ENCODE results near the gene DCAF15.
"Not testable (repeated sequence)": the region's sequence is repeated elsewhere in the genome, so short reads cannot be mapped to it uniquely, and the experiment has no call there.

DCAF15 gene, protein sequence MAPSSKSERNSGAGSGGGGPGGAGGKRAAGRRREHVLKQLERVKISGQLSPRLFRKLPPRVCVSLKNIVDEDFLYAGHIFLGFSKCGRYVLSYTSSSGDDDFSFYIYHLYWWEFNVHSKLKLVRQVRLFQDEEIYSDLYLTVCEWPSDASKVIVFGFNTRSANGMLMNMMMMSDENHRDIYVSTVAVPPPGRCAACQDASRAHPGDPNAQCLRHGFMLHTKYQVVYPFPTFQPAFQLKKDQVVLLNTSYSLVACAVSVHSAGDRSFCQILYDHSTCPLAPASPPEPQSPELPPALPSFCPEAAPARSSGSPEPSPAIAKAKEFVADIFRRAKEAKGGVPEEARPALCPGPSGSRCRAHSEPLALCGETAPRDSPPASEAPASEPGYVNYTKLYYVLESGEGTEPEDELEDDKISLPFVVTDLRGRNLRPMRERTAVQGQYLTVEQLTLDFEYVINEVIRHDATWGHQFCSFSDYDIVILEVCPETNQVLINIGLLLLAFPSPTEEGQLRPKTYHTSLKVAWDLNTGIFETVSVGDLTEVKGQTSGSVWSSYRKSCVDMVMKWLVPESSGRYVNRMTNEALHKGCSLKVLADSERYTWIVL

DNA sequence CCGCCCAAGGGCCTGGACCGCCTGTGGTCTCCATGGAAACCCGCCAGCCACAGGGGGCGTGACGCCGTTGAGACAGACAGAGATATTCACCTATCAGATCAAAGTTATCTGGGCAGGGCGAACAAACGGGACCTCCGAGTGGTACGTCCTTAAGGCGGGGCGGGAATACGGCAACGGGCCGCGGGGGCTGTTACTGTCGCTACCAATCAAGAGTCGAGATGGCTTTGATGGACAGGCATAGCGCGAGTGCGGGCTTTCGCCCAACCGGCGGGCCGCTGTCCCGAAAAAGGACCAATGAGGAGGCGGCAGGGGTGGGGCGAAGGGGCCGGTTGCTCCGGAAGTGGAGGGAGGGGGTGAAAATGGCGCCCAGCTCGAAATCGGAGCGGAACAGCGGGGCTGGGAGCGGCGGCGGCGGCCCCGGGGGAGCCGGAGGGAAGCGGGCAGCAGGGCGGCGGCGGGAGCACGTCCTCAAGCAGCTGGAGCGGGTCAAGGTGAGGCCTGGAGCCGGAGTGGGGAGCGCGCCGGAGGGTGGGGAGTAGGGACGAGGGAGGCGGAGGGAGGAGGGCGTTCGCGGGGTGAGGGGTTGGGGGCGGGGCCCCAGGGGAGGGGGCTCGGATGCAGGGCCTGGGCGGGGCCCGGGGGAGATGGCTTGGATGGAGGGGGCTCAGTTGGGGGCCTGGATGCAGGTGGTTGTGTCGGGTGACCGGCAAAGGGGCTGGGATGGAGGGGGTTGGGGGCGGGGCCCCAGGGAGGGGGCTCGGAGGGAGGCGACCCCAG lies at the start of gene DCAF15:
Gene DCAF15 (plus strand): TSS at position 356 of the 777 bp plus-strand sequence. CDS start 4 bp downstream, at position 360.
- peak; percentile 100 for DNase-seq (ENCODE audit: low spot score)

DNA sequence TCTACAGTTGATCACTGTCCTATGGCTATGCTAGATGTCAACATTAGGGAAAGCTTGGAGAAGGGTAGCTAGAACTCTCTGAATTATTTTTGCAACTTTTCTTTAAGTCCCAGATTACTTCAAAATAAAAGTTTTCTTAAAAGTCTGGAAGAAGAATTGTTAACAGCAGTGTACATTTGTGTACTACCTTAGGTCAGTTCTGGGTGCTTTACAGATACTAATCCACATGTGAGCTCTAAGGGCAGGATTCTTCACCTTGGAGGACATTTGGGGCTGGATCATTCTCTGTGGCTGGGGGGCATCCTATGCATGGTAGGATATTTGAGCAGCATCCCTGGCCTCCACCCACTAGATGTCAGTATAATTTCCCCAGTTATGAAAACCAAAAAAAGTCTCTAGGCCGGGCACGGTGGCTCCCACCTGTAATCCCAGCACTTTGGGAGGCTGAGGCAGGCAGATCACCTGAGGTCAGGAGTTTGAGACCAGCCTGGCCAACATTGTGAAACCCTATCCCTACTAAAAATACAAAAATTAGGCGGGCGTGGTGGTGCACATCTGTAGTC lies 49.2 kb upstream of the DCAF15 start:
- DNase-seq (ENCODE audit: low spot score) = no peak

DNA sequence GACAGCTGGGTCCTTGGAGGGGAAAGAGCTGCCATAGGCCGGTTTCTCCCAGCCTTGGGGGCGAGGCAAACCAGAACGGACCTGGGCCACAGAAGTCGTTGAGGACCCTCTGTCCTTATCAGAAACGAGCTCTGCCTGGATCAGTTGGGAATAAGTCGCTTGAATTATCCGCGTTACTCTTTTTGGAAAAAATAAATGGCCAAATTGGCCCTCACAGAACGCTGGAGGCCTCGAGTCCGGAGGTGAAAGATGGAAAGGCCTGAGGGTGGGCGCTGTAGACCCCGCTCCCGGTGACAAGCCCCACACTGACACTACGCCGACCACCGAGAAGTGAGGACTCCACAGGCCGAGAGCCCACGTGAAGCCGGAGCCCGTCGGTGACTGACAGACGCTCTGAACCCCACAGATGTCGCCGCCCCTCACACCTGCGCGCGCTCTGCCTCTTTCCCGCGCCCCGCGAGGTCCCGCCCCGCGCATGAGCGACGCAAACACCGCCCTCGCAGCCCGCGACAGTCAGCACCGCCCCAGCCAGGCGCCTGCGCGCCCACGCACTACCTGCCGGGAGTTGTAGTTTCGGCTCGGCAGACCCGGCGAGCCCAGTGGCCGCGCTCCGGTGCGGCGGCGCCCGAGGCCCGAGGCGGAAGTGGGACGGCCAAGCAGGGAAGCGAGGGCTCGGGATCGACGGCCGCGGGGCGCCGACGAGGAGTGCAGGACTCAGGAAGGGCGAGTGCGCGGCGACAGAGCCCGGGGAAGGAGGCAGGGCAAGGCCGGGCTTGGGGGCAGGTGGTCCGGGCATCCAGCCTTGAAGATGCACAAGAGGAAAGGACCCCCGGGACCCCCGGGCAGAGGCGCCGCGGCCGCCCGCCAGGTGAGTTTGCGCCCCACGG lies 46.4 kb upstream of the DCAF15 start, which contains the start of the genes BRME1 and CC2D1A:
Gene BRME1 (minus strand): TSS at position 484 of the 887 bp plus-strand sequence. CDS start 1,225 bp downstream, outside the sequence.
Gene CC2D1A (plus strand): TSS at position 568 of the 887 bp plus-strand sequence. CDS start 241 bp downstream, at position 809.
- peak; percentile 88 for DNase-seq (ENCODE audit: low spot score)

DNA sequence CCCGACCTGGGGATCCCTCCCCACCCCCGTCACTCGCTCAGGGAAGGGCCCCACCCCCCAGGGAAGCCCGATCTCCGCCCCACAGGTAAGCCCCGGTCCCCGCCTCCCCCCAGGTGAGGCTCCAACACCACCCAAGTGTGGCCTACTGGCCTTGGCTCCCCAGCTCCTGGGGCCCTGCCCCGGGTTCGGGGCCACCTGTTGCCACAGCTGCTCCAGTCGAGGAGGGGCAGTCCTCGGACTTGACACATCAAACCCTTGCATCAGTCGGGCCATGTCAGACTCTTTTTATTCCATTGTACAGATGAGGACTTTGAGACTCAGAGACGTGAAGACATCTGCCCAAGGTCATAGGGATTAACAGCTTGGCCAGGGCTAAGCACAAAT lies 45.8 kb upstream of the DCAF15 start:
- no peak for DNase-seq (ENCODE audit: low spot score)

DNA sequence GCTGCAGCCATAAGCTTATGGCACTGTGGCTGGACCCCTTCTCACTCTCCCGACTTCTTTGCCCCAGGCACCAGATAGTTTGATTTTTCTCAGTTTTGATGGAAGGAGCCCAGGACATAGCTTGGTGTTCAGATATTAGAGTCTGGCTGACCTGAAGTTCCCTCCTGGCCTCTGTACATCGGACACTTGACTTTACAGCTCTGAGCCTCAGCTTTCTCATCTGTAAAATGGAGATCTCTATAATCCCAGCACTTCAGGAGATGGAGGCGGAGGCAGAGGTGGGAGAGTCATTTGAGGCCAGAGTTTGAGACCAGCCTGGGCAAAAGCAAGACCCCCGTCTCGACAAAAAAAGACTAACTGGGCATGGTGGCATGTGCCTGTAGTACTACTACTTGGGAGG lies 45.4 kb upstream of the DCAF15 start:
- DNase-seq (ENCODE audit: low spot score) = no peak

DNA sequence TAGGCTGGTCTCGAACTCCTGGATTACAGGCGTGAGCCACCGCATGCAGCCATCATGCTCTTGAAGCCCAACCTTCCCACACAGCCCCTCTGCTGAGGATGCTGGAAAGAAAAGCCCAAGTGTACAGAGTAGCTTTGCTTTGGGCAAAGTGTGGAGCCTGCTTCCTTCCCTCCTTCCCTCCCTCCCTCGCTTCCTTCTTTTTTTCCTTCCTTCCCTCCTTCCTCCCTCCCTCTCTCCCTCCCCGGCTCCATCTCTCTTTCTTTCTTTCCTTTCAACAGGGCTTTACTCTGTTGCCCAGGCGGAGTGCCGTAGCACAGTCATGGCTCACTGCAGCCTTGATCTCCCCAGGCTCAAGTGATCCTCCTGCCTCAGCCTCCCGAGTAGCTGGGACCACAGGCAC lies 43.6 kb upstream of the DCAF15 start:
- no peak for DNase-seq (ENCODE audit: low spot score)

DNA sequence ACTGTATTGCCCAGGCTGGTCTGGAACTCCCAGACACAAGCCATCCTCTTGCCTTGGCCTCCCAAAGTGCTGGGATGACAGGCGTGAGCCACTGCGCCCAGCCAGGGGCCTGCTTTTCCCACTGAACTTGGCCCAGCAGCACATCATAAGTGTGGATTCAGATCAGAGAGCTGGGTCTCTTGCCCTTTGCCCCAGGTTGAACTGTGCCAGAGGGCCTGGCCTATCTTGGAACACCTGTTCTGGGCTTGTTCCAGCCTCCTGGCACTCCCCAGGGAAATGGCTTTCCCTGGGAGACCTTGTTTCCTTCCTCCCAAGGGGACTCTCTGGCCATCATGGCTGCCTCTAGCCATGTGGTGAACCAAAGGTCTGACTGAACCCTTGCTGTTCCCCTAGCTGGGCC lies 42.9 kb upstream of the DCAF15 start:
- DNase-seq (ENCODE audit: low spot score) = no peak

DNA sequence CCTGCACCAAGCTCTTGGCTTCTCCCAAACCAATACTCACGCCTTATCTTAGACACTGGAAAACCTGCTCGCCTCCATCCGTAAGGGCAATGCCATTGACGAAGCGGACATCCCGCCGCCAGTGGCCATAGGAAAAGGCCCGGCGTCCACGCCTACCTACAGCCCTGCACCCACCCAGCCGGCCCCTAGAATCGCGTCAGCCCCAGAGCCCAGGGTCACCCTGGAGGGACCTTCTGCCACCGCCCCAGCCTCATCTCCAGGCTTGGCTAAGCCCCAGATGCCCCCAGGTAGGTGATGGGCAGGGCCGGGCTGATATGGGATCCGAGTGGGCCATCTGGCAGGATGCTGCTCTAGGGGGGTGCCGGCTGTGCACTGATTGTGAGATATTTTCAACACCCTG lies 39.0 kb upstream of the DCAF15 start:
- DNase-seq (ENCODE audit: low spot score) = no peak

DNA sequence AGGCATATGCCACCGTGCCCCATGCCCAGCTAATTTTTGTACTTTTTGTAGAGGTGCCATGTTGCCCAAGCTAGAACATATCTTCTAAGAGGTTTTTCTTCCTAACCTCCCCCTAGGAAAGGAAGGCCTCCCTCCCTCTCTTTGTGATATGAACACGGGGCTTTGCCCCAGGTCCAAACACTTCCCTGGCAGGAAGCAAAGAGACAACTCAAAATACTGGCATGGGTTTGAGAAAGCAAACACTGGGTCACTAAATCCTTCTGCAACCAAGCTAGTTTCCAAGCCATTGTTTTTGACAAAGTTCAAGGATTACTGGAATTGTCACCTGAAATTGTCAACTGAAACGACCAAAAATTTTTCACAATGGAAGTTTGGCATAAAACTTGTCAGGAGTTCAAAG lies 37.5 kb upstream of the DCAF15 start:
- no peak for DNase-seq (ENCODE audit: low spot score)

DNA sequence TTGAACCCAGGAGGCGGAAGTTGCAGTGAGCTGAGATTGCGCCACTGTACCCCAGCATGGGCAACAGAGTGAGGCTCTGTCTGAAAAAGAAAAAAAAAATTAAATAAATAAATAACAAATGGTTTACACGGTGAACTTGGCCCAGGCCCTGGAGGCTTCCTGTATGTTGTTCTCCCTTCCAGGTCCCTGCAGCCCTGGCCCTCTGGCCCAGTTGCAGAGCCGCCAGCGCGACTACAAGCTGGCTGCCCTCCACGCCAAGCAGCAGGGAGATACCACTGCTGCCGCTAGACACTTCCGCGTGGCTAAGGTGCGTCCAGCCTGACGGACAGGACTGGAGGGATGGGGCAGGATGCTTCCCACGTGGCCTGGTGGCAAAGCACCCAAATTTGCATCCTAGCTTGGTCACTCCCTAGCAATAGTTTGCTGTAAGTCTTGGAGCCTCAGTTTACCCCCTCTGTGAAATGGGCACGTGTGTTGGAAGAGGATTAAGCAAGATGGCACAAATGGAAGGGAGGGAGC lies 34.4 kb upstream of the DCAF15 start:
- DNase-seq (ENCODE audit: low spot score) = no peak

DNA sequence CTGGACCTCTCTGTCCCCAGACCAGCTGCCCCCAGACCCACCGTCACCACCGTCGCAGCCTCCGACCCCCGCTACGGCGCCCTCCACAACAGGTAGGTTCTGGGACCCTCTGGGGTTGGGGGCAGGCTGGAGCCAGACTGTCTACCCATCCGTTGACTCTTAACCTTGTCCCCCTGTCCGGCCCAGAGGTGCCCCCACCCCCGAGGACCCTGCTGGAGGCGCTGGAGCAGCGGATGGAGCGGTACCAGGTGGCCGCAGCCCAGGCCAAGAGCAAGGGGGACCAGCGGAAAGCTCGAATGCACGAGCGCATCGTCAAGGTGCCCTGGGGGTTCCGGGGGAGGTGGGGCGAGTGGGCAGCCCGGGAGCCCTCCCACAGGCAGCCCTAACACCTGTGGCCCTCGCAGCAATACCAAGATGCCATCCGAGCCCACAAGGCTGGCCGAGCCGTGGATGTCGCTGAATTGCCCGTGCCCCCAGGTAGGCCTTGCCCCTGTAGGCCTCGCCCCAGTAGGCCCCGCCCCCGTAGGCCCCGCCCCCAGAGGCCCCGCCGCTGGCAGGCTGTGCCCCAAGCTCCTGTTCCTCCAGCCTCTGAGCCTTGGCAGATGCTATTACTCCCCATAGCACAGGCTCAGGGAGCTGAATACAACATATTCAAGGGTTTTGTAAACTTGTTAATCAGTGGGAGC lies 33.4 kb upstream of the DCAF15 start:
- DNase-seq (ENCODE audit: low spot score) = no peak

DNA sequence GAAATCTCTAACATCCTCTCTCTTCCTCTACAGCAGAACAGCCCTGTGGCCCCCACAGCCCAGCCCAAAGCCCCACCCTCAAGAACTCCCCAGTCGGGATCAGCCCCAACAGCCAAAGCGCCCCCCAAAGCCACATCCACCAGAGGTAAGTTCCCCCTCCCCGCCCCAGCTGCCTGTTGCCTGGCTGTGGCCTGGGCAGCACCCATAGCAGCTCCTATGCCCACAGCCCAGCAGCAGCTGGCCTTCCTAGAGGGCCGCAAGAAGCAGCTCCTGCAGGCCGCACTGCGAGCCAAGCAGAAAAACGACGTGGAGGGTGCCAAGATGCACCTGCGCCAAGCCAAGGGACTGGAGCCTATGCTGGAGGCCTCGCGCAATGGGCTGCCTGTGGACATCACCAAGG lies 31.8 kb upstream of the DCAF15 start:
- no peak for DNase-seq (ENCODE audit: low spot score)

DNA sequence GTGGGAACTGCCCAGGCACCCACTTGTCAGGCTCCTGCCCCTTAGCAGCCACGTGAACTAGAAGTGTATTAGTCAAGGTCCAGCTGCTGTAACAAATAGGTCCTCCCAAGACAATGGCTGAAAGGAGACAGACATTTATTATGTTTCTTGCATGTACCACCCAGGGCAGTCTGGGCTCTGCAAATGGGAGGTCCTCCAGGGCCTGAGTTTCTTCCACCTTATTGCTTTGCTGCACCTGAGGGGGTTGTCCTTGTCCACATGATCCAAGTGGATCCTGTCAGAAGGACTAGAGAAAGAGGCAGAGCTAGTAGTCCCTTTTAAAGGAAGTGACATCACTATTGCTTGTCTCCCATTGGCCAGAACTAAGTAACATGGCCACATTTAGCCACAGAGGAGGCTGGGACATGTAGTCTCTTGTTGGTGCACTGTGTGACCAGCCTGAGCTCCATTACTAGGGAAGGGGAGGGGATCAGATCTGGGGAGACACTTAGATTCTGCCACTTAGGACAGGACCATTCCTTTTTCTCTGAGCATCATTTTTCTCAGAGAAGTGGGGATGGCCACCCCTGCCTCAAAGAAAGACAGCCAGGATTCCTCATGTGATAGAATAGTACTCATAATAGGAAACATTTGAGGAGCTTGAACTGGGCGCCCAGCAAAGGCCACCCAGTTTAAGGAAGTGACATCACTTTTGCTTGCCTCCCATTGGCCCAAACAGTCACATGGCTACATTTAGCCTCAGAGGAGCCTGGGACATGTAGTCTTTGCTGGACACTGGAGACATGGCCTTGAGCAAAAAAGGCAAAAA lies 31.2 kb upstream of the DCAF15 start:
- DNase-seq (ENCODE audit: low spot score) = peak; percentile 27

DNA sequence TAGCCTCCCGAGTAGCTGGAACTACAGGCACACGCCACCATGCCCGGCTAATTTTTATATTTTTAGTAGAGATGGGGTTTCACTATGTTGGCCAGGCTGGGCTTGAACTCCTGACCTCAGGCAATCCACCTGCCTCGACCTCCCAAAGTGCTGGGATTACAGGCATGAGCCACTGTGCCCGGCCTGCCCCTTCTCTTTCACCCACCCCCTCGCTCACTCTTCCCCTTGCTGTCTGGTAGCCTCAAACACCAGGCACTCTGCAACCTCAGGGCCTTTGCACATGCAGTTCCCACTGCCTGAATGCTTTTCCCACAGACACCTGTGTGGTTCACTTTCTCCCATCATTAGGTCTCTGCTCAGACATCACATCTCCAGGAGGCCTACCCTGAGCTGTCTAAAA lies 30.2 kb upstream of the DCAF15 start:
- DNase-seq (ENCODE audit: low spot score) = not testable (repeated sequence)

DNA sequence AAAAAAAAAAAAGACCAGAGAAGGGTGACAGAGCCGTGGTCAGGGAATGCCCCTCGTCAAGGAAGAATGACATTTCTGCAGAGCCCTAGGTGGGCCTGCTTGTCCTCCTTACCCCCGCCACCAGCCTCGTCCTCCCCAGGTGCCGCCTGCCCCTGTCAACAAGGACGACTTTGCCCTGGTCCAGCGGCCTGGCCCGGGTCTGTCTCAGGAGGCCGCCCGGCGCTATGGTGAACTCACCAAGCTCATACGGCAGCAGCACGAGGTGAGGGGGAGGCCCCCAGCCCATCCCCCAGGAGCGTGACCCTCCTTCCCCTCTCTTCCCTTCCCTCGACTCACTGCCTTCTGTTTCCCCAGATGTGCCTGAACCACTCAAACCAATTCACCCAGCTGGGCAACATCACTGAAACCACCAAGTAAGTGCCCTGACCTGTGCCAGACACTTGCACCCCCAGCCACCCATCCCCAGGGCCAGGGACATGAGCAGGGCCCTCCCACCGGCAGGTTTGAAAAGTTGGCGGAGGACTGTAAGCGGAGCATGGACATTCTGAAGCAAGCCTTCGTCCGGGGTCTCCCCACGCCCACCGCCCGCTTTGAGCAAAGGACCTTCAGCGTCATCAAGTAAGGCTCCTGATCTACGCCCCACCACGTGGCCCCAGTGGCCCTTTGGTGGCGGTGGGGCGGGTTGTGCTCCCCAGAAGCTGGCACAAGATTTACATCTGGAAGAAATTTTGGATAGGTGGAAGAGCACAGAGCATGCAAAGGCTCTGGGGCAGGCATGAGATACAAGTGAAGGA lies 28.9 kb upstream of the DCAF15 start:
- no peak for DNase-seq (ENCODE audit: low spot score)

DNA sequence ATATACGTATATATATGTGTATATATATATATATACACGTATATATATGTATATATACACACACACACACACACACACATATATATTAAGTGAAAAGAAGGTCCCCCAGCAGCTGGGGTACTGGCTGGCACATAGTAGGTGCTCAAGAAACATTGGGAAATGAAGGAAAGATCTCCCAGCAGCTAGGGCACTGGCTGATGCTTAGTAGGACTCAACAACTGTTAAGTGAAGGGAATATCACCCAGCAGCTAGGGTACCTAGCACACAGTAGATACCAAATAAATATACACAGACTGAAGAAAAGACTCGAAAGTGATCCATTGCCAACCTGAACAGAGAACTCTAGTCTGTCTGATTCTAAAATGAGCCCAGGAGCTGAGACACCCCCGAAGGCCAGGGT lies 26.3 kb upstream of the DCAF15 start:
- DNase-seq (ENCODE audit: low spot score) = no peak

DNA sequence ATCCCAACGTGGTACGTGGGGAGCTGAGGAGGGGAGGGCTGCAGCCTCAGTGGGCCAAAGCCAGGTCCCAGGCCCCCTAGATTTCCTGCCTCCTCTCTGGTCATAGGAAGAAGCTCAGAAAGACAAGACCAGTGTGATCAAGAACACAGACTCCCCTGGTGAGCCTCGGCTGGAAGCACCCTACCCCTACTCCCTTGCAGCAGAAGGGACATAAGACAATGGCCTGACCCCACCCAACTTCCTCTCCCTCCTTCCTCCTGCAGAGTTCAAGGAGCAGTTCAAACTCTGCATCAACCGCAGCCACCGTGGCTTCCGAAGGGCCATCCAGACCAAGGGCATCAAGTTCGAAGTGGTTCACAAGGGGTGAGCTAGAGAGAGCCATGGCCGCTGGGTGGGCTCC lies 25.6 kb upstream of the DCAF15 start:
- DNase-seq (ENCODE audit: low spot score) = no peak

DNA sequence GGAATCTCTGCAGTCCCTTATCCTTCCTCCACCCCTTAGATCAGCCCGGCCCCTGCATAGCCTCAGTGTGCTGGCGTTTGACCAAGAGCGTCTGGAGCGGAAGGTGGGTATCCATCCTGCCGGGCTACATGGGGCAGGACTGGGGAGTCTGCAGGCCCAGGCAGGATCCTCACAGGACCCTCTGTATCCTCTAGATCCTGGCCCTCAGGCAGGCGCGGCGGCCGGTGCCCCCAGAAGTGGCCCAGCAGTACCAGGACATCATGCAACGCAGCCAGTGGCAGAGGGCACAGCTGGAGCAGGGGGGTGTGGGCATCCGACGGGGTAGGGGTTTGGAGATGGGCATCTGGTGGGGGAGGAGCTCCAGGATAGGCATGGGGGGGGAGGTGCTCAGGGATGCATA lies 23.0 kb upstream of the DCAF15 start:
- DNase-seq (ENCODE audit: low spot score) = no peak

DNA sequence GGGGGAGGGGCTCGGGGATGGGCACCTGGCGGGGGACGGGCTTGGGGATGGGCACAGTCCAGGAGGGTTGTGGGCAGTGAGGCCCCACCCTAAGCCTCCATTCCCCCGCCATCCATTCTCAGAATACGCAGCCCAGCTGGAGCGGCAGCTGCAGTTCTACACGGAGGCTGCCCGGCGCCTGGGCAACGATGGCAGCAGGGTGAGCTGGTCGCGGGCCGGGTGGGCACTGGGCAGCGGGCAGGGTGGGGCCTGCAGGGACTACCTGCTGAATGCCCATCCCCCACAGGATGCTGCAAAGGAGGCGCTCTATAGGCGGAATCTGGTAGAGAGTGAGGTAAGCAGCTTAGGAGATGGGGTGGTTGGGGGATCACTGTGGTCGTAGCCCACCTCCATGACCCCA lies 22.4 kb upstream of the DCAF15 start:
- DNase-seq (ENCODE audit: low spot score) = no peak
